Endodermal cell (in vitro differentiated cells): Measurements from ENCODE around the gene EPHX1. TPM values are rescaled to one million over a fixed set of nuclear protein-coding genes. Genes with fewer than 3 reads are reported as not detected.
"Not testable (repeated sequence)": the region's sequence is repeated elsewhere in the genome, so short reads cannot be mapped to it uniquely, and the experiment has no call there.

Experiments used
- DNase-seq: peaks from one replicate; pipeline ENCODE4 v3.0.0-alpha.2; 2017
- H3K27ac ChIP-seq: 2 replicates; pipeline ENCODE4 v1.5.1; 2013; ENCODE audit warnings: mild to moderate bottlenecking, low read depth, low read length, moderate library complexity
- H3K27me3 ChIP-seq: 2 replicates; pipeline ENCODE4 v1.6.1; 2013; ENCODE audit warnings: mild to moderate bottlenecking, low read length, moderate library complexity; ENCODE audit not compliant: insufficient read depth, control insufficient read depth, poor library complexity, severe bottlenecking
- H3K36me3 ChIP-seq: 2 replicates; pipeline ENCODE4 v1.7.0; 2013; ENCODE audit warnings: mild to moderate bottlenecking, low read length, moderate library complexity; ENCODE audit not compliant: control insufficient read depth, insufficient read depth
- H3K4me1 ChIP-seq: one replicate; pipeline ENCODE4 v1.7.0; 2013; ENCODE audit warnings: low read length; ENCODE audit not compliant: control insufficient read depth, insufficient read depth
- H3K4me3 ChIP-seq: 2 replicates; pipeline ENCODE4 v1.5.1; 2013; ENCODE audit warnings: mild to moderate bottlenecking, low read length, moderate library complexity
- H3K9ac ChIP-seq: 2 replicates; pipeline ENCODE4 v1.6.1; 2013; ENCODE audit warnings: mild to moderate bottlenecking, low read length, moderate library complexity; ENCODE audit not compliant: poor library complexity, severe bottlenecking; ENCODE audit errors: extremely low read depth
- H3K9me3 ChIP-seq: 2 replicates; pipeline ENCODE4 v1.6.1; 2013; ENCODE audit warnings: mild to moderate bottlenecking, low read length, moderate library complexity; ENCODE audit not compliant: control insufficient read depth
- H3K27ac Mint-ChIP-seq: 2 replicates; pipeline ENCODE4 v1.8.0; 2020; ENCODE audit warnings: mixed read lengths
- H3K27me3 Mint-ChIP-seq: 2 replicates; pipeline ENCODE4 v1.8.0; 2021; ENCODE audit warnings: mild to moderate bottlenecking, mixed read lengths; ENCODE audit not compliant: insufficient read depth
- H3K36me3 Mint-ChIP-seq: 2 replicates; pipeline ENCODE4 v1.8.0; 2020; ENCODE audit warnings: low read depth, mixed read lengths
- H3K4me1 Mint-ChIP-seq: 2 replicates; pipeline ENCODE4 v1.8.0; 2020; ENCODE audit warnings: mixed read lengths
- H3K4me3 Mint-ChIP-seq: 2 replicates; pipeline ENCODE4 v1.8.0; 2020; ENCODE audit warnings: mild to moderate bottlenecking, moderate library complexity, mixed read lengths
- H3K9me3 Mint-ChIP-seq: 2 replicates; pipeline ENCODE4 v1.8.0; 2020; ENCODE audit warnings: mild to moderate bottlenecking, mixed read lengths
- WGBS, 2 experiments: methylation state at CpG; one replicate each; pipeline versions ENCODE4 v1.1.5 to v1.1.7; 2013; ENCODE audit warnings: missing lambda C conversion rate in 2 of 2, mixed read lengths in 1 of 2; ENCODE audit not compliant: insufficient coverage in 1 of 2, insufficient read length in 1 of 2; 5-methylcytosine and 5-hydroxymethylcytosine counted together
- long read RNA-seq, 4 experiments: library from polyadenylated mRNA in 2 of 4; library from RNA in 1 of 4; library from capped mRNA in 1 of 4; stranded (forward) in 3 of 4; unstranded in 1 of 4; transcript quantifications; one replicate each; pipeline ENCODE4 v2.0.0, GENCODE V29; 2020 to 2021; ENCODE audit warnings: inconsistent platforms in 1 of 4
- polyA plus RNA-seq, 2 experiments: library from polyadenylated mRNA; stranded (reverse); fragments of 50-300 nt; gene quantifications; one replicate each; pipeline ENCODE4 v1.2.3, GENCODE V29; 2013
- total RNA-seq, 2 donors: library from RNA; stranded (reverse); fragmentation: NEBNext Ultra II Directional in 1 of 2; extraction: Animal tissue kit (Norgen Biotek cat#: 25700) in 1 of 2; gene quantifications; 2 replicates in 1 of 2; 3 replicates in 1 of 2; pipeline ENCODE4 v1.2.1, GENCODE V29; 2021
- TF ChIP-seq, protein P1 (sequence below): fragments of 200-600 bp; sonication (generic); conservative IDR thresholded peaks from 2 replicates; pipeline ENCODE4 v1.5.0; 2021; ENCODE audit warnings: antibody characterized with exemption, mild to moderate bottlenecking

The EPHX1 gene
- 10 to 100 TPM; 49.2 to 84.1 TPM for total RNA-seq
- polyA plus RNA-seq (2013, experiment 1 of 2) = 28.4 TPM
- polyA plus RNA-seq (2013, experiment 2 of 2) = 31.2 TPM
- long read RNA-seq, experiment 1, transcript EPHX1-201 (9 exons, 1,660 nt) = major isoform, 15 of 31 reads
- long read RNA-seq, experiment 1, partial matches to known transcripts = 15 of 31 reads
- long read RNA-seq, experiment 1, other reads (novel, unspliced or antisense) = 1 of 31 reads
- long read RNA-seq, experiment 2, transcript EPHX1-201 (9 exons, 1,660 nt) = major isoform, 40 of 52 reads
- long read RNA-seq, experiment 2, transcript EPHX1-206 (9 exons, 1,789 nt) = minor isoform, 5 of 52 reads
- long read RNA-seq, experiment 2, partial matches to known transcripts = 4 of 52 reads
- long read RNA-seq, experiment 2, other reads (novel, unspliced or antisense) = 2 of 52 reads
- long read RNA-seq, experiment 3, transcript EPHX1-201 (9 exons, 1,660 nt) = major isoform, 10 of 13 reads
- long read RNA-seq, experiment 3, partial matches to known transcripts = 0 of 13 reads
- long read RNA-seq, experiment 3, other reads (novel, unspliced or antisense) = 3 of 13 reads
- long read RNA-seq, experiment 4, transcript EPHX1-201 (9 exons, 1,660 nt) = major isoform, 58 of 61 reads
- long read RNA-seq, experiment 4, partial matches to known transcripts = 0 of 61 reads
- long read RNA-seq, experiment 4, other reads (novel, unspliced or antisense) = 2 of 61 reads

DNA sequence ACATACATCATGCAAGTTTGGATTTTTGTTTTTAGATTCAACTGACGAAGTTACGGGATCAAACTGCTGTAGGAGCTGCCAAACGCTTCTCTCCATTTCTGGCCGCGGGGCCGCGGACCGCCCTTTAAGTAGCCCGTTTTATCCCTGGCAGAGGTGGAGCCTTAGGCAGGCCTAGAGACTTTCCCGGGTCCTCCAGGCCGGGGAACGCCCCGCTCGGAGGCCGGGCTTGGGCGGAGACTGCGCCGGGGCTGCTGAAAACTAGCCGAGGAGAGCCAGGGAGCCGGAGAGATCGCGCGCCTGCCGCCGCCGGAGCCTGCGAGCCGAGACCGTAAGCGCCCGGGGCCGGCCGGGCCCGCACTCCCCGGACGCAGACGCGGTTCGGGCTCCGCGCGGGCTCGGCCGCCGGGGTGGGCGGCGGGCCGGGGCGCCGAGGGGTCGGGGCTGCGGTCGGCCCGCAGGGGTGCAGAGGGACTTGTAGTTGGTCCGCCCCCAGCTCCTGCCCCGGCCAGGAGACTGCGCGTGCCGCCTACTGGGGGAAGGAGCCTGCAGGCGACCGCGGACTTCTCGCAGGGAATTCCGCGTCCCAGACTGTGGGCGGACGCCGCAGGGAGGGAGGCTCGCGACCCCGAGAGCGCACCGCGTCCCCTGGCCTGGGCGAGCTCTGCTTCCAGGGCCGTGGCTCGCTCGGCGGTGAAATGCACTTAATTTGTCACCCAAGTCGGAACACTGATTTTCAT lies at the start of gene EPHX1:
EPHX1 (plus strand) TSS at position 283 of the 737 bp plus-strand sequence. CDS start 18,606 bp downstream, outside the sequence.
- peak within 1 kb of the TSS; percentile 96 for H3K27ac Mint-ChIP-seq
- H3K9ac ChIP-seq = peak within 1 kb of the TSS; percentile 76
- H3K27me3 Mint-ChIP-seq = peaks cover 2% of the 10 kb centered on the region
- peaks cover 21% of the 10 kb centered on the region for H3K4me1 Mint-ChIP-seq
- TF ChIP-seq, protein P1, sequence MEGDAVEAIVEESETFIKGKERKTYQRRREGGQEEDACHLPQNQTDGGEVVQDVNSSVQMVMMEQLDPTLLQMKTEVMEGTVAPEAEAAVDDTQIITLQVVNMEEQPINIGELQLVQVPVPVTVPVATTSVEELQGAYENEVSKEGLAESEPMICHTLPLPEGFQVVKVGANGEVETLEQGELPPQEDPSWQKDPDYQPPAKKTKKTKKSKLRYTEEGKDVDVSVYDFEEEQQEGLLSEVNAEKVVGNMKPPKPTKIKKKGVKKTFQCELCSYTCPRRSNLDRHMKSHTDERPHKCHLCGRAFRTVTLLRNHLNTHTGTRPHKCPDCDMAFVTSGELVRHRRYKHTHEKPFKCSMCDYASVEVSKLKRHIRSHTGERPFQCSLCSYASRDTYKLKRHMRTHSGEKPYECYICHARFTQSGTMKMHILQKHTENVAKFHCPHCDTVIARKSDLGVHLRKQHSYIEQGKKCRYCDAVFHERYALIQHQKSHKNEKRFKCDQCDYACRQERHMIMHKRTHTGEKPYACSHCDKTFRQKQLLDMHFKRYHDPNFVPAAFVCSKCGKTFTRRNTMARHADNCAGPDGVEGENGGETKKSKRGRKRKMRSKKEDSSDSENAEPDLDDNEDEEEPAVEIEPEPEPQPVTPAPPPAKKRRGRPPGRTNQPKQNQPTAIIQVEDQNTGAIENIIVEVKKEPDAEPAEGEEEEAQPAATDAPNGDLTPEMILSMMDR = peak; percentile 54
- H3K9me3 ChIP-seq = no peaks in the 10 kb centered on the region
- DNase-seq = peak; percentile 96
- no peaks in the 10 kb centered on the region for H3K9me3 Mint-ChIP-seq
- H3K4me3 Mint-ChIP-seq = peak within 1 kb of the TSS; percentile 81
- peaks cover 24% of the 10 kb centered on the region for H3K36me3 ChIP-seq
- no peak within 1 kb of the TSS for H3K27ac ChIP-seq
- peaks cover 15% of the 10 kb centered on the region for H3K4me1 ChIP-seq
- WGBS, 2 experiments = 0 to 1% methylated on average over 19 to 80 of the region's 80 CpGs
- H3K27me3 ChIP-seq = no peaks in the 10 kb centered on the region
- H3K36me3 Mint-ChIP-seq = peaks cover 7% of the 10 kb centered on the region
- H3K4me3 ChIP-seq = peak within 1 kb of the TSS; percentile 89

DNA sequence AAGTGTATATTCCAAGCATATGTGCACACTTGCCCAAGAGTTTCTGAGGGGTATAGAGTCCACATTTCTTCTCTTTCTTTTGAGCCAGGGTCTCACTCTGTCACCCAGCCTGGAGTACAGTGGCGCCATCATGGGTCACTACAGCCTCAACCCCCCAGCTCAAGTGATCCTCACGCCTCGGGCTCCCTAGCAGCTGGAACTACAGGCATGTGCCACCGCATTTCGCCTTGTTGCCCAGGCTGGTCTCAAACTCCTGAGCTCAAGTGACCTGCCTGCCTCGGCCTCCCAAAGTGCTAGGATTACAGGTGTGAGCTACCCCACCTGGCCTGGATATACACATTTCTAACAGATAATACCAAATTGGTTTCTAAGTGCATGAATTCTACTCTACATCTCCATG lies 49.4 kb upstream of the EPHX1 start:
- DNase-seq = no peak
- Histone ChIP-seq H3K4me1 (peaks cover 11% of the 10 kb centered on the region), H3K4me3 (no peak overlapping the region), H3K9ac (no peak overlapping the region), H3K9me3 (no peaks in the 10 kb centered on the region), H3K27me3 (no peaks in the 10 kb centered on the region), H3K36me3 (no peaks in the 10 kb centered on the region), H3K27ac (no peak overlapping the region)
- no peaks in the 10 kb centered on the region for H3K36me3 Mint-ChIP-seq
- H3K27me3 Mint-ChIP-seq = no peaks in the 10 kb centered on the region
- peaks cover 29% of the 10 kb centered on the region for H3K4me1 Mint-ChIP-seq
- no peak overlapping the region for H3K4me3 Mint-ChIP-seq
- H3K9me3 Mint-ChIP-seq = no peaks in the 10 kb centered on the region
- 96% methylated on average over 5 to 6 of the region's 6 CpGs for WGBS, 2 experiments
- H3K27ac Mint-ChIP-seq = no peak overlapping the region
- TF ChIP-seq, protein P1 = no peak

DNA sequence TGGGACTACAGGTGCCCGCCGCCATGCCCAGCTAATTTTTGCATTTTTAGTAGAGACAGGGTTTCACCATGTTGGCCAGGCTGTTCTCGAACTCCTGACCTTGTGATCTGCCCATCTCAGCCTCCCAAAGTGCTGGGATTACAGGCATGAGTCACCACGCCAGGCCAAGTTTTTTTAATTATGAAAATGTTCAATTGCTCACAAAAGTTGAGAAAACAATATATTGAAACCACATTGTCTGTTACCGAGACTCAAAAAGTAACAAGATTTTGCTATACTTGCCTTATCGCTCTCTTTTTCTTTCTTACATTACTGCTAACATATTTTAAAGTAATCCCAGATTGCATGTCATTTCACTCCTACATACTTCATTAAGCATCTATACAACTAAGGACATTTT lies 48.5 kb upstream of the EPHX1 start:
- 75 to 89% methylated on average over 6 of the region's 6 CpGs for WGBS, 2 experiments
- not testable (repeated sequence) for H3K4me3 ChIP-seq, H3K27ac Mint-ChIP-seq, H3K27me3 Mint-ChIP-seq, H3K9ac ChIP-seq, H3K27me3 ChIP-seq, H3K36me3 ChIP-seq, H3K27ac ChIP-seq, DNase-seq, H3K4me3 Mint-ChIP-seq, H3K9me3 ChIP-seq, H3K9me3 Mint-ChIP-seq, H3K36me3 Mint-ChIP-seq
- peaks cover 23% of the 10 kb centered on the region for H3K4me1 Mint-ChIP-seq
- H3K4me1 ChIP-seq = peaks cover 11% of the 10 kb centered on the region
